Uterus (tissue), 4 donors: ENCODE results near the gene STKLD1. TPM values are rescaled to one million over a fixed set of nuclear protein-coding genes. Genes with fewer than 3 reads are reported as not detected.
A peak's percentile ranks its signal among the peaks of the same experiment; 100 is the strongest.

Experiments used
- DNase-seq, 2 donors: peaks; one replicate each; pipeline ENCODE4 v3.0.0-alpha.2; 2019 to 2020
- H3K27ac ChIP-seq, 2 donors: fragments of 200-600 bp; sonication (generic); 1 replicate in 1 of 2; 2 replicates in 1 of 2; pipeline ENCODE4 v1.5.1; 2016 to 2018
- H3K27me3 ChIP-seq, 2 donors: fragments of 200-600 bp; sonication (generic); one replicate each; pipeline ENCODE4 v1.5.1; 2018 to 2019; ENCODE audit warnings: control low read depth in 1 of 2
- H3K36me3 ChIP-seq, 2 donors: fragments of 200-600 bp; sonication (generic); one replicate each; pipeline ENCODE4 v1.5.1; 2019; ENCODE audit warnings: control low read depth in 1 of 2
- H3K4me1 ChIP-seq, 2 donors: fragments of 200-600 bp; sonication (generic); one replicate each; pipeline ENCODE4 v1.5.1; 2018 to 2019; ENCODE audit warnings: control low read depth in 1 of 2
- H3K4me3 ChIP-seq, 2 donors: fragments of 200-600 bp; sonication (generic); 1 replicate in 1 of 2; 2 replicates in 1 of 2; pipeline ENCODE4 v1.5.1; 2018 to 2019; ENCODE audit warnings: mild to moderate bottlenecking in 1 of 2
- H3K9me3 ChIP-seq, 2 donors: fragments of 200-600 bp; sonication (generic); one replicate each; pipeline ENCODE4 v1.5.1; 2019; ENCODE audit warnings: control low read depth in 1 of 2
- POLR2A ChIP-seq, 2 donors: fragments of 450-650 bp; IDR thresholded peaks; one replicate each; pipeline ENCODE4 v1.6.1; 2016; ENCODE audit warnings: antibody characterized with exemption in 2 of 2, mild to moderate bottlenecking in 1 of 2, moderate library complexity in 1 of 2
- intact Hi-C: fragments of 100-400 bp; cut with DNase I; formaldehyde crosslinking; loops from one replicate; pipeline ENCODE4 v1.15.1; 2023; ENCODE audit warnings: low total_unique reads
- total RNA-seq, 4 donors: library from RNA; depleted of rRNA in 3 of 4; stranded (reverse); fragments of >200 nt in 3 of 4; gene quantifications; one replicate each; pipeline versions ENCODE4 v1.1.0 to v1.2.4, GENCODE V29; 2014 to 2023
- TF ChIP-seq, protein P1 (sequence below), 4 experiments: fragments of 200-600 bp in 2 of 4; fragments of 450-650 bp in 2 of 4; sonication (generic) in 2 of 4; IDR thresholded peaks; one replicate each; pipeline ENCODE4 v1.5.1; 2016 to 2019; ENCODE audit warnings: antibody characterized with exemption in 4 of 4, mild to moderate bottlenecking in 2 of 4, moderate library complexity in 1 of 4
- donor health status: DM: yes; HTN: yes; CAD: no.

The STKLD1 gene
- total RNA-seq, 4 donors from 2014 or later, result 0.88 to 1.7 (median 1.5) TPM; not detected in 1

DNA sequence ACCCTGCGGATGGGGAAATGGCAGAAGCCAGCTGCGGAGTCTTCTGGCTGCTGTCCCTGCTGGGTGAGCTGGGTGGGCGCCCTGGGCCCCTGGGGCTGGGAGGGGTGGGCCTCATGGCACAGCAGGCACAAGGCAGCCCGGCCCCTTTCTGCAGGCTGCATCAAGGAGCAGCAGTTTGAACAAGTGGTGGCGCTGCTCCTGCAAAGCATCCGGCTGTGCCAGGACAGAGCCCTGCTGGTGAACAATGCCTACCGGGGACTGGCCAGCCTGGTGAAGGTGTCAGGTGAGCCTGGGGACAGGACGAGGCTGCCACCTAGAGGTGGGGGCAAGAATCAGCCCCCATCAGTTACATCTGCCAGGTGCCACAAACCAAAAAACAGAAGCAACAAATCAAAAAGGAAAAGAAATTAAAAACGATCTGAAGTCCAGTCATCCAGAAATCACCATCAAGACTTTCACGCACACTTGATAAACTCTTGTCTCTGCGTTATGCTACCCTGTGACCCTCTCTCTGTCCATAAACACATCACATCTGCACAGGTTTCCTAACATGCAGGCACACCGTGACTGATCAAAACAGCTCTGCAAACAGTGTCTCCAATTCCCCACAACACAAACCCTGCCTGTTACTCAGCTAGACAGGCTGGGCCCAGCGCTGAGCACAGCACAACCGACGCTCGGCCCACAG is 27.7 kb downstream of the STKLD1 start:
- H3K36me3 ChIP-seq, result no peaks in the 10 kb centered on the region
- intact Hi-C loops, result no loop called here

DNA sequence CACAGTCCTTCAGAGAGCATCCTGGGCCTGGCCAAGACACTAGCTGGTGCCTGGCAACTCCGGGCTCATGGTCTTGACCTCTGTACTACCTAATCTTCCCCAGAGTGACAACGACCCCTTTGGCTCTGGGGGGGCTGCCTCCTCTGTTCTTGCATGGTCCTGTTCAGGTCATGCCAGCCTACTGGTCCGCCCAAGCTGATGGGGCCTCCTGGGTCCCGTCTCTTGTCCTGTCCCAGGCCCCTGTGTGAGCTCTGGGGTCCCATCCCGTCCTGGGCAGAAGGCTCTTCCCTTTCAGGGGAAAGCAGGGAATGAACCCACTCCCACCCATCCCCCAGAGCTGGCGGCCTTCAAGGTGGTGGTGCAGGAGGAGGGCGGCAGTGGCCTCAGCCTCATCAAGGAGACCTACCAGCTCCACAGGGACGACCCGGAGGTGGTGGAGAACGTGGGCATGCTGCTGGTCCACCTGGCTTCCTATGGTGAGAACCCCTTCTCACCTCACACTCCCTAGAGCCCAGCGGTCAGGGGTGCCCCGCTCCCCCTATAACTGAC is 28.4 kb downstream of the STKLD1 start:
- Histone ChIP-seq H3K36me3 (no peaks in the 10 kb centered on the region), H3K27ac (no peak overlapping the region), H3K4me1 (no peaks in the 10 kb centered on the region), H3K9me3 (no peaks in the 10 kb centered on the region), H3K27me3 (no peaks in the 10 kb centered on the region), H3K4me3 (no peak overlapping the region)
- intact Hi-C loops, result loop anchor here (5.0 kb wide), 1 partner anchor 83 kb away; no protein-coding TSS in a partner anchor
- DNase-seq, result no peak
- TF ChIP-seq, protein P1, sequence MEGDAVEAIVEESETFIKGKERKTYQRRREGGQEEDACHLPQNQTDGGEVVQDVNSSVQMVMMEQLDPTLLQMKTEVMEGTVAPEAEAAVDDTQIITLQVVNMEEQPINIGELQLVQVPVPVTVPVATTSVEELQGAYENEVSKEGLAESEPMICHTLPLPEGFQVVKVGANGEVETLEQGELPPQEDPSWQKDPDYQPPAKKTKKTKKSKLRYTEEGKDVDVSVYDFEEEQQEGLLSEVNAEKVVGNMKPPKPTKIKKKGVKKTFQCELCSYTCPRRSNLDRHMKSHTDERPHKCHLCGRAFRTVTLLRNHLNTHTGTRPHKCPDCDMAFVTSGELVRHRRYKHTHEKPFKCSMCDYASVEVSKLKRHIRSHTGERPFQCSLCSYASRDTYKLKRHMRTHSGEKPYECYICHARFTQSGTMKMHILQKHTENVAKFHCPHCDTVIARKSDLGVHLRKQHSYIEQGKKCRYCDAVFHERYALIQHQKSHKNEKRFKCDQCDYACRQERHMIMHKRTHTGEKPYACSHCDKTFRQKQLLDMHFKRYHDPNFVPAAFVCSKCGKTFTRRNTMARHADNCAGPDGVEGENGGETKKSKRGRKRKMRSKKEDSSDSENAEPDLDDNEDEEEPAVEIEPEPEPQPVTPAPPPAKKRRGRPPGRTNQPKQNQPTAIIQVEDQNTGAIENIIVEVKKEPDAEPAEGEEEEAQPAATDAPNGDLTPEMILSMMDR (IDR thresholded peaks at IDR 0.05), result no peak
- TF ChIP-seq POLR2A (IDR thresholded peaks at IDR 0.05), result no peak

More for the DNA sequence above, 27.7 kb downstream of the STKLD1 start:
- H3K4me3 ChIP-seq, result no peak overlapping the region
- H3K27ac ChIP-seq, result no peak overlapping the region
- no peaks in the 10 kb centered on the region for H3K27me3 ChIP-seq
- no peaks in the 10 kb centered on the region for H3K9me3 ChIP-seq
- no peaks in the 10 kb centered on the region for H3K4me1 ChIP-seq
- no peak for DNase-seq
- TF ChIP-seq, protein P1 (IDR thresholded peaks at IDR 0.05), result peak in 2 of 4 experiments; percentile 17 to 21
- TF ChIP-seq POLR2A (IDR thresholded peaks at IDR 0.05), result no peak

DNA sequence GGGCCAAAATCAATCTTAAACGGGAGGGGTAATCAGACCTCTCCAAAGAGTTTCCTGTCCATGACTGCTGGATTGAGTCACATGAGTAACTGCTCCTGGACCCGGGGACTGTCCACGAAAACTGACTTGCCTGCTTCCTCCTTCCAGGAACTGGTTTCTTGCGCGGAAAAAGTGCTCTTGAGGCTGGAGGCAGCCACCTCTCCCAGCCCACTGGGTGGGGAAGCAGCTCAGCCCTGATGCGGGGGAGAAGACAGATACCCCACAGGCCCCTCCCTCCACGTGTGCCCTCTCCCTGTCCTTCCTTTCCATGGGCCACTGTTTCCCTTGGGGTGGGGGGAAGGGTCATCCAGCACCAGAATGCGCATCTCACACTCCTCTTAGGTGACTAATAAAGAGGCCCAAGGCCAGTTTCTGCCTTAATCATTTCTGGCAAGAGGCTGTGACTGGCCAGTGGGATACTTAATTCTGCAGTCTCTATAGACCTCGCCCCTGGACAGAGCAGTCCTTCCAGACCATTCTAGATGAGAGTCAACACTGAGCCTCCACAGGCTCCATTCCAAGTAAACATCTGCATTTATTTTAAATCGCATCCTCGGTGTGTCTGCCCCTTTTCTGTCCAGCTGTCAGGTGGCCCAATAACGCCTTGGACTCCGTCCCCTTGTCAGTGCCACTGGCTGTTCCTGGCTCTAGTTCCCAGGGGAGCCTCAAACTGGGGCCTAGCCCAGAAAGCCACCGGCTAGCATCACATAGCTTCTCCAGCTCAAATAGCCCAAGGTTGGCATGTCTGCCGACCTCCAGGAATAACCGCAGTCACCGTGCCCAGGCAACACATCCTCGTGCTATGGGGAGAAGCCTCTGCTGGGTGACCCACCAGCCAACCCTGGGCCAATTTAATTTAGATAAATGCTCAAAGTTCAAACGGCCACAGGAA is 29.6 kb downstream of the STKLD1 start:
- H3K27me3 ChIP-seq, result no peaks in the 10 kb centered on the region
- intact Hi-C loops, result loop anchor here (5.0 kb wide), 1 partner anchor 82 kb away; no protein-coding TSS in a partner anchor
- no peak for TF ChIP-seq POLR2A (IDR thresholded peaks at IDR 0.05)
- TF ChIP-seq, protein P1 (IDR thresholded peaks at IDR 0.05), result no peak
- no peak overlapping the region for H3K27ac ChIP-seq
- H3K4me3 ChIP-seq, result no peak overlapping the region
- no peaks in the 10 kb centered on the region for H3K9me3 ChIP-seq
- peak in 1 of 2 donors; percentile 30 for DNase-seq
- H3K36me3 ChIP-seq, result no peaks in the 10 kb centered on the region
- H3K4me1 ChIP-seq, result no peaks in the 10 kb centered on the region

DNA sequence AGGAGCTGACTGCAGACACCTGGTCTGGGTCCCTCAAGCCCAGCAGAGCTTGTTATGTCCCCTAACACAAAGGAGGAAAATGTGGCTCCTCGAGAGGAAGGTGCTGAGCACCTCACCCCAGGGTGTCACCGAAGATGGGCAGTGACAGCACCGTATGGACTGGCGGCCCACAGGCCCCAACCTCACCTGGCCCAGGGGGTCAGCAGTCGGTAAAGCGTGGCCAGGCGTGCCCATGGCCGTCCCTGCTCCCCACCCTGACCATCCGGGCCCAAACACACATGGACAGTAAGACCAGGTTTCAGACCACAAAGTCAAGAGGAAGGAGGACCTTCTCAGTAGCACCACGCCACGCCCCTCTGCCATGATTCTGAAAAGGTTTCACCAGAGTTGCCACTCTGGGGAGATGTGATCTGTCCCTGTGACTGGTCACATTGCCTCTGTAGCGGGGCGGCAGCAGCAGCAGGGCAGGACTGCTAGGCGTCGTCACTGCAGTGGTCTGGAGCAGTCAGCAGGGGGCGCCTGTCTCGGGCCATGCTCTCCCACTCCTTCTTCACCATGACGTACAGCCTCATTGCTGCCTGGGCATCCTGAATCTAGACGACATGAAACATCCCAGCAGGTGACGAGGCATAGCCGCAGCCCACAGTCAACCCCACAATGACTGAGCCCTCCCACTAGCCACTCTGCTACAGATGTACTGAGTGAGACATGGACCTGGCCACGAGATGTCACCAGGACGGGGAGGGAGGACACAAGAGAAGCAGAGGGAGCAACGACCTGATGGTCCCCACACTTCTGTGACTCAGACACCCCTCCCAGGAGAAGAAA is 30.5 kb downstream of the STKLD1 start:
- no peak for TF ChIP-seq POLR2A (IDR thresholded peaks at IDR 0.05)
- TF ChIP-seq, protein P1 (IDR thresholded peaks at IDR 0.05), result peak; percentile 66 to 82 (median 80)
- H3K27me3 ChIP-seq, result no peaks in the 10 kb centered on the region
- H3K27ac ChIP-seq, result no peak overlapping the region
- H3K4me1 ChIP-seq, result no peaks in the 10 kb centered on the region
- intact Hi-C loops, result loop anchor here (5.0 kb wide), 1 partner anchor 81 kb away; no protein-coding TSS in a partner anchor
- H3K36me3 ChIP-seq, result no peaks in the 10 kb centered on the region
- no peak overlapping the region for H3K4me3 ChIP-seq
- H3K9me3 ChIP-seq, result no peaks in the 10 kb centered on the region
- peak; percentile 60 to 62 for DNase-seq
